HCT116 (cell line): ENCODE measurements around the gene GYPA. TPM values are rescaled to one million over a fixed set of nuclear protein-coding genes. Genes with fewer than 3 reads are reported as not detected.

Source experiments
- ATAC-seq: fragments of 200-7000 bp; cut with Tn5 transposase; 2 replicates; pipeline ENCODE4 v1.9.1; 2020; ENCODE audit warnings: mild to moderate bottlenecking, moderate library complexity
- BruUV-seq: library from RNA; stranded (reverse); fragments of 400-500 nt; replicated peaks from 2 replicates; lab custom pipeline; 2021; lab: Mats Ljungman, UMichigan
- CTCF ChIA-PET: fragments of 300-600 bp; sonication (Branson Sonifier 250); formaldehyde crosslinking; loops from one replicate; lab custom pipeline; 2021; ENCODE audit warnings: antibody characterized with exemption; lab: Charles Lee
- POLR2A ChIA-PET: fragments of 300-600, 350-600 bp; sonication (Branson Sonifier 250); formaldehyde crosslinking; loops from one replicate; lab custom pipeline; 2021; ENCODE audit warnings: antibody characterized with exemption; lab: Charles Lee
- RAD21 ChIA-PET, 2 experiments: fragments of 300-600 bp; sonication (Branson Sonifier 250); formaldehyde crosslinking; loops; one replicate each; lab custom pipeline; 2023; ENCODE audit warnings: low total read pairs in 2 of 2; ENCODE audit not compliant: uncharacterized antibody in 2 of 2, unreplicated experiment in 2 of 2, low non-redundant PET in 1 of 2; lab: Charles Lee
- DNase-seq: peaks from one replicate; pipeline ENCODE4 v3.0.0-alpha.2; 2010; ENCODE audit warnings: low read depth, low spot score
- H2AFZ ChIP-seq: fragments of 200-600 bp; shearing (Covaris generic), sonication (generic); 2 replicates; pipeline ENCODE4 v1.6.1; 2017; ENCODE audit warnings: low read depth, mixed run types, mixed read lengths, antibody characterized with exemption, low read length; ENCODE audit not compliant: poor library complexity, severe bottlenecking
- H3K27ac ChIP-seq: 2 replicates; pipeline ENCODE4 v1.5.1; 2012; ENCODE audit warnings: low read depth, low read length
- H3K27me3 ChIP-seq: fragments of 200-600 bp; sonication (generic); 2 replicates; pipeline ENCODE4 v1.6.1; 2016; ENCODE audit warnings: mixed run types, low read length, mixed read lengths; ENCODE audit not compliant: insufficient read depth
- H3K36me3 ChIP-seq, 2 experiments: fragments of 200-500 bp in 1 of 2; fragments of 200-600 bp in 1 of 2; sonication (Bioruptor generic) in 1 of 2; sonication (generic) in 1 of 2; 2 replicates each; pipeline versions ENCODE4 v1.5.1 to v1.6.1; 2014 to 2016; ENCODE audit warnings: low read length in 2 of 2, inconsistent platforms in 1 of 2, mixed read lengths in 1 of 2, mixed run types in 1 of 2; ENCODE audit not compliant: insufficient read depth in 2 of 2, control insufficient read depth in 1 of 2
- H3K4me1 ChIP-seq, 2 experiments: fragments of 200-600 bp in 1 of 2; sonication (generic) in 1 of 2; 2 replicates each; pipeline versions ENCODE4 v1.5.1 to v1.6.1; 2012 to 2017; ENCODE audit warnings: low read length in 2 of 2, inconsistent platforms in 1 of 2, mild to moderate bottlenecking in 1 of 2, mixed read lengths in 1 of 2, mixed run types in 1 of 2, moderate library complexity in 1 of 2; ENCODE audit not compliant: insufficient read depth in 2 of 2, control insufficient read depth in 1 of 2
- H3K4me2 ChIP-seq: fragments of 200-600 bp; sonication (generic); 2 replicates; pipeline ENCODE4 v1.6.1; 2017; ENCODE audit warnings: mixed run types, low read length, mixed read lengths
- H3K4me3 ChIP-seq, 2 experiments: fragments of 200-600 bp in 1 of 2; sonication (generic) in 1 of 2; replicated peaks in 1 of 2; 2 replicates each; pipeline ENCODE4 v1.5.1; 2011 to 2016; ENCODE audit warnings: low read length in 2 of 2, control low read depth in 1 of 2, low read depth in 1 of 2, mild to moderate bottlenecking in 1 of 2, mixed read lengths in 1 of 2, mixed run types in 1 of 2
- H3K79me2 ChIP-seq: fragments of 200-600 bp; sonication (generic); 2 replicates; pipeline ENCODE4 v1.6.1; 2017; ENCODE audit warnings: mild to moderate bottlenecking, mixed run types, low read length, moderate library complexity, mixed read lengths; ENCODE audit not compliant: insufficient read depth
- H3K9ac ChIP-seq: fragments of 200-600 bp; sonication (generic); 2 replicates; pipeline ENCODE4 v1.6.1; 2016; ENCODE audit warnings: low read length, mixed read lengths
- H3K9me2 ChIP-seq: fragments of 200-600 bp; sonication (generic), shearing (Covaris generic); 2 replicates; pipeline ENCODE4 v1.6.1; 2017; ENCODE audit warnings: mixed run types, mild to moderate bottlenecking, moderate library complexity; ENCODE audit not compliant: insufficient read depth
- H3K9me3 ChIP-seq, 2 experiments: fragments of 200-500 bp in 1 of 2; fragments of 200-600 bp in 1 of 2; sonication (Bioruptor generic) in 1 of 2; sonication (generic) in 1 of 2; 2 replicates each; pipeline ENCODE4 v1.6.1; 2014 to 2017; ENCODE audit warnings: low read length in 2 of 2, mixed read lengths in 2 of 2, inconsistent platforms in 1 of 2, low read depth in 1 of 2, mild to moderate bottlenecking in 1 of 2, mixed run types in 1 of 2, moderate library complexity in 1 of 2; ENCODE audit not compliant: control insufficient read depth in 1 of 2, insufficient read depth in 1 of 2
- H4K20me1 ChIP-seq: fragments of 200-600 bp; sonication (generic), shearing (Covaris generic); 2 replicates; pipeline ENCODE4 v1.6.1; 2017; ENCODE audit warnings: mixed run types, mild to moderate bottlenecking, moderate library complexity; ENCODE audit not compliant: insufficient read depth
- ELF1 ChIP-seq: IDR thresholded peaks from 2 replicates; pipeline ENCODE4 v1.6.1; 2012; ENCODE audit warnings: low read depth, borderline replicate concordance
- EZH2phosphoT487 ChIP-seq: fragments of 200-600 bp; IDR thresholded peaks from 2 replicates; pipeline ENCODE4 v1.6.1; 2018; ENCODE audit warnings: antibody characterized with exemption, borderline replicate concordance
- FOSL1 ChIP-seq: IDR thresholded peaks from 2 replicates; pipeline ENCODE4 v1.6.1; 2012; ENCODE audit warnings: low read depth
- POLR2A ChIP-seq: IDR thresholded peaks from 2 replicates; pipeline ENCODE4 v1.7.0; 2011; ENCODE audit warnings: borderline replicate concordance; ENCODE audit not compliant: insufficient read depth, insufficient read length; ENCODE audit errors: extremely low read depth
- SIN3A ChIP-seq: IDR thresholded peaks from 2 replicates; pipeline ENCODE4 v1.6.1; 2012; ENCODE audit warnings: low read depth
- ZFX ChIP-seq: fragments of 450-650 bp; IDR thresholded peaks from 2 replicates; pipeline ENCODE4 v1.6.1; 2017
- intact Hi-C: fragments of 100-400 bp; cut with micrococcal nuclease; formaldehyde crosslinking; loops from 2 replicates; pipeline ENCODE4 v1.10.0; 2022
- total RNA-seq: library from RNA; stranded (reverse); gene quantifications from one replicate; pipeline ENCODE4 v1.2.1, GENCODE V29; 2021; ENCODE audit not compliant: unreplicated experiment
- TF ChIP-seq, protein P1 (sequence below): IDR thresholded peaks from 2 replicates; pipeline ENCODE4 v1.6.1; 2012
- TF ChIP-seq, protein P2 (sequence below): IDR thresholded peaks from 2 replicates; pipeline ENCODE4 v1.6.1; 2012; ENCODE audit warnings: low read depth

Gene GYPA
- total RNA-seq, 1 experiment from 2014 or later, result not detected

DNA sequence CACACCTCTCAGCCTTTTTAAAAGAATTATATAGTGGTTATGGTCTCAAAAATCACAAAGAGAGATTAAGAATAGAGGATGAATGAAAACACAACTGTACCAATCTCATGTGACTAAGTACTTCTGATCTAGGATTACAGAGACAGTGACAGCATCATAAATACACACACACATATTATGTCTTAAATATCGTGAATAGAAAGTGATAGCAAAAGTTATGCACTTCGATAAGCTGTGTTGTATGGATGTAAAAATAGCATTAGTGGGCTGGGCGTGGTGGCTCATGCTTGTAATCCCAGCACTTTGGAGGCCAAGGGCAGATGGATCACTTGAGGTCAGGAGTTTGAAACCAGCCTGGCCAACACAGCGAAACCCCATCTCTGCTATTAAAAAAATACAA lies 25.0 kb downstream of the GYPA start:
- ChIA-PET CTCF (no interaction called here), POLR2A (no interaction called here), RAD21 (no interaction called here)
- peaks cover 4% of the 10 kb centered on the region; the same call in 1 of the 2 replicates for H3K27me3 ChIP-seq
- no peak overlapping the region for H3K9ac ChIP-seq
- H3K4me2 ChIP-seq, result no peak overlapping the region
- no peak overlapping the region for H3K27ac ChIP-seq
- intact Hi-C loops, result no loop called here
- no peaks in the 10 kb centered on the region for H3K9me2 ChIP-seq
- H3K79me2 ChIP-seq, result no peaks in the 10 kb centered on the region
- no peaks in the 10 kb centered on the region for H3K36me3 ChIP-seq
- TF ChIP-seq SIN3A, result no peak
- TF ChIP-seq EZH2phosphoT487, result no peak
- TF ChIP-seq, protein P1, sequence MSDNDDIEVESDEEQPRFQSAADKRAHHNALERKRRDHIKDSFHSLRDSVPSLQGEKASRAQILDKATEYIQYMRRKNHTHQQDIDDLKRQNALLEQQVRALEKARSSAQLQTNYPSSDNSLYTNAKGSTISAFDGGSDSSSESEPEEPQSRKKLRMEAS, result no peak
- TF ChIP-seq ZFX, result no peak
- no peak for TF ChIP-seq FOSL1
- no peak for TF ChIP-seq ELF1
- TF ChIP-seq, protein P2, sequence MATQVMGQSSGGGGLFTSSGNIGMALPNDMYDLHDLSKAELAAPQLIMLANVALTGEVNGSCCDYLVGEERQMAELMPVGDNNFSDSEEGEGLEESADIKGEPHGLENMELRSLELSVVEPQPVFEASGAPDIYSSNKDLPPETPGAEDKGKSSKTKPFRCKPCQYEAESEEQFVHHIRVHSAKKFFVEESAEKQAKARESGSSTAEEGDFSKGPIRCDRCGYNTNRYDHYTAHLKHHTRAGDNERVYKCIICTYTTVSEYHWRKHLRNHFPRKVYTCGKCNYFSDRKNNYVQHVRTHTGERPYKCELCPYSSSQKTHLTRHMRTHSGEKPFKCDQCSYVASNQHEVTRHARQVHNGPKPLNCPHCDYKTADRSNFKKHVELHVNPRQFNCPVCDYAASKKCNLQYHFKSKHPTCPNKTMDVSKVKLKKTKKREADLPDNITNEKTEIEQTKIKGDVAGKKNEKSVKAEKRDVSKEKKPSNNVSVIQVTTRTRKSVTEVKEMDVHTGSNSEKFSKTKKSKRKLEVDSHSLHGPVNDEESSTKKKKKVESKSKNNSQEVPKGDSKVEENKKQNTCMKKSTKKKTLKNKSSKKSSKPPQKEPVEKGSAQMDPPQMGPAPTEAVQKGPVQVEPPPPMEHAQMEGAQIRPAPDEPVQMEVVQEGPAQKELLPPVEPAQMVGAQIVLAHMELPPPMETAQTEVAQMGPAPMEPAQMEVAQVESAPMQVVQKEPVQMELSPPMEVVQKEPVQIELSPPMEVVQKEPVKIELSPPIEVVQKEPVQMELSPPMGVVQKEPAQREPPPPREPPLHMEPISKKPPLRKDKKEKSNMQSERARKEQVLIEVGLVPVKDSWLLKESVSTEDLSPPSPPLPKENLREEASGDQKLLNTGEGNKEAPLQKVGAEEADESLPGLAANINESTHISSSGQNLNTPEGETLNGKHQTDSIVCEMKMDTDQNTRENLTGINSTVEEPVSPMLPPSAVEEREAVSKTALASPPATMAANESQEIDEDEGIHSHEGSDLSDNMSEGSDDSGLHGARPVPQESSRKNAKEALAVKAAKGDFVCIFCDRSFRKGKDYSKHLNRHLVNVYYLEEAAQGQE, result no peak
- TF ChIP-seq POLR2A, result no peak
- H3K4me3 ChIP-seq, result no peak overlapping the region
- DNase-seq (no peak), ATAC-seq (no peak)
- no peaks in the 10 kb centered on the region for H3K9me3 ChIP-seq
- no peaks in the 10 kb centered on the region for H3K4me1 ChIP-seq
- H4K20me1 ChIP-seq, result no peaks in the 10 kb centered on the region
- no peak overlapping the region for H2AFZ ChIP-seq
- BruUV-seq, result no TSS peak
